ENCODE measurements around the gene ANKRD13D.

ANKRD13D gene

GRCh38 chr11:67261640-67261945, 27.5 kb upstream of the ANKRD13D start:
- in situ Hi-C loops (cut with HindIII; ENCODE audit: low sequenced_read_pairs) = no loop called here

GRCh38 chr11:67261946-67262681, 27.0 kb upstream of the ANKRD13D start:
- in situ Hi-C loops (cut with HindIII; ENCODE audit: low sequenced_read_pairs) = no loop called here

GRCh38 chr11:67262731-67263675, 26.1 kb upstream of the ANKRD13D start:
- in situ Hi-C loops (cut with HindIII; ENCODE audit: low sequenced_read_pairs) = no loop called here

- in situ Hi-C loops (cut with HindIII; ENCODE audit: low sequenced_read_pairs) = no loop called here
These were observed 24.8 kb upstream of the ANKRD13D start for GRCh38 chr11:67264260-67264659.

GRCh38 chr11:67264877-67265632, 24.0 kb upstream of the ANKRD13D start:
- in situ Hi-C loops (cut with HindIII; ENCODE audit: low sequenced_read_pairs) = no loop called here

GRCh38 chr11:67265633-67266448, 23.3 kb upstream of the ANKRD13D start:
- in situ Hi-C loops (cut with HindIII; ENCODE audit: low sequenced_read_pairs) = no loop called here

GRCh38 chr11:67266449-67267187, 22.5 kb upstream of the ANKRD13D start, which contains the start of gene GRK2:
TSS of gene GRK2 (plus strand) at chr11:67266473. CDS start at chr11:67266700, 227 bp downstream.
- in situ Hi-C loops (cut with HindIII; ENCODE audit: low sequenced_read_pairs) = no loop called here

GRCh38 chr11:67267188-67268080, 21.7 kb upstream of the ANKRD13D start:
- in situ Hi-C loops (cut with HindIII; ENCODE audit: low sequenced_read_pairs) = no loop called here

GRCh38 chr11:67268081-67268961, 20.8 kb upstream of the ANKRD13D start:
- in situ Hi-C loops (cut with HindIII; ENCODE audit: low sequenced_read_pairs) = no loop called here

GRCh38 chr11:67268962-67269268, 20.2 kb upstream of the ANKRD13D start:
- in situ Hi-C loops (cut with HindIII; ENCODE audit: low sequenced_read_pairs) = no loop called here

GRCh38 chr11:67269401-67270255, 19.5 kb upstream of the ANKRD13D start:
- in situ Hi-C loops (cut with HindIII; ENCODE audit: low sequenced_read_pairs) = no loop called here

- in situ Hi-C loops (cut with HindIII; ENCODE audit: low sequenced_read_pairs) = no loop called here
These were observed 18.6 kb upstream of the ANKRD13D start for GRCh38 chr11:67270256-67271204.

- in situ Hi-C loops (cut with HindIII; ENCODE audit: low sequenced_read_pairs) = no loop called here
These were observed 17.9 kb upstream of the ANKRD13D start for GRCh38 chr11:67271205-67271540.

- in situ Hi-C loops (cut with HindIII; ENCODE audit: low sequenced_read_pairs) = no loop called here
These were observed 17.4 kb upstream of the ANKRD13D start for GRCh38 chr11:67271541-67272284.
